Left hindlimb (tissue), 1 donor: Measurements from ENCODE around the gene PEMT.

Source experiments
- DNase-seq: peaks from one replicate; pipeline ENCODE4 v3.0.0-alpha.2; 2018

PEMT gene

DNA sequence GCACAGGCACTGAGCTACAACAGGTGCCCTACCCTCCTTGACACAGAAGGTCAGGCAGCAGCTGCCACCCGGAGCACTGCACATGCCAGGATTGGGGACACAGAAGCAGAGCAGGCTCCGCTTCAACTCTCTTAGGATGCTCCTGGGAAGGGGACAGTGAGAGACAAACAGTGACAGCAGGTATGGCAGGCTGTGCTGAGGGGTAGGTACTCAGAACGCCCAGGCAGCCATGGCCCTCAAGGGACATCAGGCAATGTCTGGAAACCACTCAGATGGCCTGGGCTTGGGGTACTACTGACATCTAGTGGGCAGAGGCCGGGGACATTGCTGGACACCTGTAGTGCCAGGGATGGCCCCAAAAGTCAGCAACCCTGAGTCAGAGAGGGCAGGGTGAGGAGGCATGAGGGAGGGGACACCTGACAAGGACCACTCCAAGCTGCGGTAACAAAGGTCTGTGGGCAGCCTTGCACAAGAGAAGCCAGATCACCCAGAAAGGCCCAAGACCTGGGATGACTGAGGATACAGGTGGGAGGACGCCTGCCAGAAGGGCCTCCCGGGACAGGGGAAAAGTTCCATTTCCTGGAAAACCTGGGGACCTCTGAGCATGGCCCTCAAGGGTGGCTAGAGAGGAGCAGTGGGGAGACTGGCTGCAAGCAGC, 21.2 kb downstream of the PEMT start:
- DNase-seq, result no peak

GRCh38 chr17:17569691-17570090, 21.8 kb downstream of the PEMT start:
- no peak for DNase-seq

DNA sequence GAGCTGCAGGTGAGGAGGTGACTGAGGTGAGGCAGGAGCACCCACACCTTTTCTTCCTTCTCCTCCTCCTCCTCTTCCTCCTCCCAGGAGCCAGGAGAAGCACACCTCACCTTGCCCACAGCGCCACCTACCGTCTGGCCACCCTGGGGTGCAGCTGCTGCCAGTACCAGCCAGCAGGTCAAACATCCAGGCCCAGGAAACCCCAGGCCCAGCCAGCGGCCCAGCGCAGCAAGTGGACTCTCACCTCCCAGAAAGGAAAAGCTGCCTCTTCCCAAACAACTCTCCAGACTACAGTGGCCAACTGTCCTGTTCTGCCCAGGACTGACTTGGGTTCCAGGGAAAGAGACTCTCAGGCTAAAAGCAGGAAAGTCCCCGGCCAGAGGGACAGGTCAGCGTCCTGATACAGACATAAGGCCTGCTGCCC, 22.7 kb downstream of the PEMT start:
- no peak for DNase-seq

DNA sequence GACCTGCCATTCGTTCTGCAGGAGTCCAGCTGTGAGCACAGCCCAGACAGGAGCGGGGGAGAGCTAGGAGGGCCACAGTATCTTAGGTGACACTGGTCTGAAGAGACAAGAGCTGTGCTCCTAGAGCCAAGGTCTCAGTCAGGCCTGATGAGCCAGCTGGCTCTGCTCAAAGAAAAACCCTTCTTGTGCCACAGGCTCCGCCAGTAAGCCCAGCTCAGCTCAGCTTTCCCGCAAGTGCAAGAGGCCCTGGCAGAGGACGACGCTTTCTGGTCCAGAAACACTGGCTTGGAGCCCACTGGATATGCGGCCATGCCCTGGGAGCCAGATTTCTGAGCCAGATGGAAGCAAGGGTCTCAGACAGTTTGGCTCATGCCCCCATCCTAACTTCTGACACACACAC, 23.9 kb downstream of the PEMT start:
- DNase-seq, result peak; percentile 88

GRCh38 chr17:17566896-17567513, 24.5 kb downstream of the PEMT start:
- DNase-seq, result no peak

DNA sequence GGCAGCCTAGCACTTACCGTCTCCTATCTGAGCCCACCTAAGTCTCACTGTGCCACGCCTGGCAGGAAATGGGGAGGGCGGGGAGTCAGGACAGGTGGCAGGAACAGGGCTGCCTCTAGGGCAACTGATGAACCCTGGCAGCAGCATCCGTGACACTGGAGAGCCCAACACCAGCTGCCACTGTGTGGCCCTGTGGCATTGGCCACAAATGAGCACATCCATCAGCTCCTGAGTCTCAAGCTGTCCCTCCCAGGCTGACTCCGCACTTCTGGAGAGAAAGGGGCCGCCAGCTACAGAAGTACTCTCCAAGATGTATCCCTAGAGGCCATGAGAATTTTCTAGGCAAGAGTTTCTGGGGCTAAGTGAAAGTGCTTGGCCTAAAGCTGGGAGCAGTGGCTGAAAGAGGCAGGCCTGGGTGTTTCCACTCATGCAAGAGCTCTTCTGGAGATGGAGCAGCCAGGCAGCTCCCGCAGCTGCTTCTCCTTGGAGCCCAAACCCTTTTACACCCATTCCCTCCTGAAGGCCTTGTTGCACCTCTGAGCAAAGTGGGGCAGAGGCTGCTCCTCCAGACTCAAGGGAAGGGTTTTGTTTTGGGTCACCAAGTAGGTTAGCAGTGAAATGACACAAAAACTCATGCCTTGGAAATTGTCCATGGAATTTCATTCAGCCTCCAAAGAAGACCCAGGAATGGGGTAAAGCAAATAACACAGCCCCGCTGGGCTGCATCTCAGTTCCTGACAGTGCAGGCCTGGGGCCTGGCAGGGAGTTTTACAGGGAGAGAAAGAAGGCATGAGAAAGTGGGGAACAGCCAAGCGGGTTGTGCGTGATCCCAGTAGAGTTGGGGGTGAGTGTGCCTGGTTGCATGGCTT, 25.8 kb downstream of the PEMT start:
- DNase-seq, result peak; percentile 52

DNA sequence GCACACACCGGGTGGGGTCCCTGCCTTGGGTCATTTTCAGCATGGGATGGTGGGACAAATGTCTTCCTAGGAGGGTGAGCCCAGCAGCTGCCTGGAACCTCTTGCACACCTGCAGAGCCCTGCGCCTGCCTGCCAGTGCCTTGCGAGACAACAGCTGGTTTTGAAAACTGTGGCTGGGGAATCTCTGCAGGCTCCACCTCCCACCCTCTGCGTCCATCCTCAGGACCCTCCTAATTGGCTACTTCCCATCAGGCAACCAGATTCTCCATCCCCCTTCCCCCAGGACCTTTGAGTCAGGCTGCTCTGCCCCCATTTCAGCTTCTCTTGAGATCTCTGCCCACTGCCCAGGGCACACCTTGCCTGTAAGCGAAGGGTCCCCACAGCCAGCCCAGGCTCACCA, 26.6 kb downstream of the PEMT start:
- no peak for DNase-seq

- no peak for DNase-seq
Observed at GRCh38 chr17:17564323-17564722, 27.2 kb downstream of the PEMT start.

DNA sequence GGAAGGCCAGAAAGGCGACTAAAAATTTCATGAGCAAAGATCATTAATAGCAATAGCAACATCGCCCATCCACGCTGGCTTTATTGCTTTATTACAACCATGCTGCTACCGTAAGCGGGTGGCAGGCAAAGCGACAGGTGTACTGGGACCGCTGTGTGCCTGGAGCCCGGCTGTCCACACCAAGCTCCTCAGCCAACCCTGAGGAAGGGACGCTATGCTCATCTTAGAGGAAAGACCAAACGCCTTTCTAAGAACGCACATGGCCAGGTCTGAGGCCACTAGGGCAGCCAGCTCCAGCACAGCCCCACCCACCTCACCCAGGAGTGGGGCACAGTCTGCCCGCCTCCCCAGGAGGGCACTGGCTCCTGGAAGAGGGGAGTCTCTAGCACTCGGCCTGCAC, 28.0 kb downstream of the PEMT start:
- no peak for DNase-seq

DNA sequence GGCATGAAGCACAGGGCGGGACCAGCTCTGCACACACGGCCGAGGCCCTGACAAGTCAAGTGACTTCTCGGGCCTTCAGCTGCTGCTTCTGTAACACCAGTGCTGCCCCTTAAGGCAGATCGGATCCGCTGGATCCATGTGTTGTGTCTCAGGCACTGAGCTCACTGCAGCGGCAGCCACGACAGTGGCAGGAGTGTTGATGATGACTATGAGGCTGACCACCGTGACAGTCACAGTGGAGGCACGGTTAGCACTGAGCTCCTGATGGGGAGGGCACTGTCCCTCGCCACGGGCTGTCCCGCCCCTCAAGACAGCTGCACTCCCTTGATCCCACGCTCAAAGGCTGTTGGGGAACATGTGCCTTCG, 29.4 kb downstream of the PEMT start:
- DNase-seq, result no peak

- DNase-seq, result no peak
Observed at GRCh38 chr17:17561408-17562145, 29.9 kb downstream of the PEMT start.

- no peak for DNase-seq
Observed at GRCh38 chr17:17560975-17561374, 30.5 kb downstream of the PEMT start.

- no peak for DNase-seq
Observed at GRCh38 chr17:17560167-17560566, 31.3 kb downstream of the PEMT start.

GRCh38 chr17:17559164-17559563, 32.3 kb downstream of the PEMT start:
- no peak for DNase-seq

DNA sequence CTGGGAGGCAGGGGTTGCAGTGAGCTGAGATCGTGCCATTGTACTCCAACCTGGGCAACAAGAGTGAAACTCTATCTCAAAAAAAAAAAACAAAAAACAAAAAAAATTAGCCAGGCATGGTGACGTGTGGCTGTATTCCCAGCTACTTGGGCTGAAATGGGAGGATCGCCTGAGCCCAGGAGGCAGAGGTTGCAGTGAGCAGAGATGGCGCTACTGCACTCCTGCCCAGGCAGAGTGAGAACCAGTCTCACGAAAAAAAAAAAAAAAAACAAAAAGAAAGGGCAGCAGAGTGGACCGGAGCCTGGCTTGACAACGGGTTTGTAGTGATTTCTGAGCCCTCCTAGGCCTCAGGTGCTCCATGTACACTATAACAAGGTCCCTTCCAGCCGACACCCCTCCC, 33.1 kb downstream of the PEMT start:
- DNase-seq, result no peak

- DNase-seq, result no peak
Observed at GRCh38 chr17:17557796-17558195, 33.7 kb downstream of the PEMT start.

- DNase-seq, result no peak
Observed at GRCh38 chr17:17556671-17557070, 34.8 kb downstream of the PEMT start.

DNA sequence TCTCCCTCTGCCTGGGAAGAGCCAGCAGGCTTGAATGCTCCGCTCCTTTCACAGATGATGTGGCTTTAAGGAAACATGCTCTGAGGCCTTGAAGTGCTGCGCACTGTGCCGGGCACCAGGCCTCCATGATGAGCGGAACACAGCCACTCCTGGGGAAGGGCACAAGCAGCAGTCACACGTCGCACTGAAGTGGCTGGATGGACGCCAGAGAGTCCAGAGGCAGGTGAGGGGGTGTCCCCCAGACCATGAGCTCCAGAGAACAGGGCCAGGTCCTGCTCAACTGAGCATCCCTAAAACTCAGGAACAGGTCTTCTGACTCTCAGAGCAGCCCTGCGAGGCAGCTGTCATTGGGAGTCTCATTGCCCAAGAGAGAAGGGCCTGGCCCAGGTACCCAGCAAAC, 35.6 kb downstream of the PEMT start:
- DNase-seq, result no peak

- DNase-seq, result peak; percentile 18
Observed at GRCh38 chr17:17555151-17555550, 36.4 kb downstream of the PEMT start.

DNA sequence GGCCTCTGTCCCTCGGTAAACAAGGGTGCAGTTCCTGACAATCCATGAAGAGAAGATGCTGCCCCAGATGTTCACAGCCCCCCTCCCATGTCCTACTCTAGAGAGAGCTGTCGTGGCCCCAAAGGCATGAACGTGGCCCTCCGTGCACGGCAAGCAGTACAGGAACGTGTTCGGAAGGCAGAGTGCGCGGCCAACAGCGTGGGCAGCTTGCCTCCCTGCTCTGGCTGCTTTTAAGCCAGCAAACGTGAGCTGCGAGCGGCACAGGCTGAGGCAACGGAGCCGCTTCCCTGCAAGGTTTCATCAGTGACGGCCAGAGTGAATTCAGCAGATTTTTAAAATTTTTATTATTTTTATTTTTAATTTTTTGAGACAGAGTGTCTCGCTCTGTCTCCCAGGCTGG, 37.2 kb downstream of the PEMT start:
- DNase-seq, result no peak

- DNase-seq, result peak; percentile 29
Observed at GRCh38 chr17:17553217-17554195, 38.0 kb downstream of the PEMT start.
